Psoas muscle (tissue), 8 donors: ENCODE data around the gene DRC1. TPM values are rescaled to one million over a fixed set of nuclear protein-coding genes. Genes with fewer than 3 reads are reported as not detected.

Experiments used
- ATAC-seq, 4 donors: fragments of 200-7000 bp; cut with Tn5 transposase; one replicate each; pipeline ENCODE4 v1.9.1; 2020; ENCODE audit warnings: moderate library complexity in 3 of 4, mild to moderate bottlenecking in 2 of 4
- DNase-seq, 2 donors: peaks; one replicate each; pipeline ENCODE4 v3.0.0-alpha.2; 2020
- H3K27ac ChIP-seq: fragments of 200-600 bp; one replicate; pipeline ENCODE4 v1.8.0; 2022
- H3K27me3 ChIP-seq, 3 donors: fragments of 200-600 bp in 1 of 3; one replicate each; pipeline versions ENCODE4 v1.6.1 to v1.8.0; 2013 to 2022; ENCODE audit warnings: low read length in 2 of 3, mild to moderate bottlenecking in 2 of 3, moderate library complexity in 1 of 3; ENCODE audit not compliant: insufficient read depth in 3 of 3
- H3K36me3 ChIP-seq, 2 donors: fragments of 200-600 bp in 1 of 2; one replicate each; pipeline versions ENCODE4 v1.6.1 to v1.8.0; 2013 to 2022; ENCODE audit warnings: low read depth in 1 of 2, mild to moderate bottlenecking in 1 of 2, moderate library complexity in 1 of 2; ENCODE audit not compliant: insufficient read depth in 1 of 2
- H3K4me1 ChIP-seq: fragments of 200-600 bp; one replicate; pipeline ENCODE4 v1.8.0; 2022
- H3K4me3 ChIP-seq: fragments of 200-600 bp; one replicate; pipeline ENCODE4 v1.8.0; 2022; ENCODE audit warnings: mild to moderate bottlenecking
- H3K9me3 ChIP-seq: fragments of 200-600 bp; one replicate; pipeline ENCODE4 v1.8.0; 2022
- CTCF ChIP-seq: fragments of 200-600 bp; IDR thresholded peaks from one replicate; pipeline ENCODE4 v1.8.0; 2022; ENCODE audit warnings: antibody characterized with exemption
- WGBS, 3 donors: extraction: QIAGEN DNeasy Blood & Tissue Kit; methylation state at CpG; one replicate each; pipeline versions ENCODE4 v1.1.6 to v1.1.7; 2013; 5-methylcytosine and 5-hydroxymethylcytosine counted together
- intact Hi-C, 2 donors: fragments of 100-400 bp; cut with DNase I; formaldehyde crosslinking; loops; one replicate each; pipeline versions ENCODE4 v1.11.0 to v1.14.2; 2022
- polyA plus RNA-seq, 3 donors: library from polyadenylated mRNA; stranded (reverse); fragments of 200-250 nt; gene quantifications; one replicate each; pipeline ENCODE4 v1.2.3, GENCODE V29; 2013
- total RNA-seq, 4 donors: library from RNA; stranded (reverse); fragmentation: NEBNext Ultra II Directional in 2 of 4; extraction: Animal tissue kit (Norgen Biotek cat#: 25700) in 2 of 4; gene quantifications; one replicate each; pipeline versions ENCODE4 v1.2.1 to v1.2.4, GENCODE V29; 2021 to 2023
- donor health status: healthy with polysubstance abuse.
- donor health status: DM: no; HTN: no; CAD: no; lungs with moderate emphysema.
- donor health status: Bipolar disorder and iron deficiency.
- donor health status: healthy.
- donor health status: DM: yes; HTN: yes; CAD: no.
- donor health status: DM: no; HTN: no; CAD: no.
- donor health status: DM: no; HTN: no; CAD: no.
- donor health status: DM: yes; HTN: yes; CAD: no.

The DRC1 gene
- total and polyA plus RNA-seq, 7 donors = 0.04 to 0.15 (median 0.08) TPM; not detected in 3

GRCh38 chr2:26455037-26455669 is 53.4 kb downstream of the DRC1 start:
- no peak overlapping the region for H3K4me3 ChIP-seq
- 74 to 79% (median 77%) methylated on average over 11 of the region's 11 CpGs for WGBS, 3 donors

GRCh38 chr2:26455670-26456439 is 54.1 kb downstream of the DRC1 start:
- H3K4me1 ChIP-seq = no peaks in the 10 kb centered on the region
- DNase-seq = no peak
- intact Hi-C loops = no loop called here
- WGBS, 3 donors = 69 to 77% (median 74%) methylated on average over 17 to 18 of the region's 18 CpGs
- ATAC-seq = peak in 1 of 4 donors; percentile 21
- no peak overlapping the region for H3K4me3 ChIP-seq
- no peaks in the 10 kb centered on the region for H3K27me3 ChIP-seq
- H3K9me3 ChIP-seq = no peaks in the 10 kb centered on the region
- no peak overlapping the region for H3K27ac ChIP-seq
- H3K36me3 ChIP-seq = no peaks in the 10 kb centered on the region
- TF ChIP-seq CTCF = no peak

More at GRCh38 chr2:26455037-26455669, 53.4 kb downstream of the DRC1 start:
- DNase-seq = no peak
- intact Hi-C loops = no loop called here
- H3K36me3 ChIP-seq = no peaks in the 10 kb centered on the region
- H3K9me3 ChIP-seq = no peaks in the 10 kb centered on the region
- TF ChIP-seq CTCF = no peak
- H3K4me1 ChIP-seq = no peaks in the 10 kb centered on the region
- H3K27me3 ChIP-seq = no peaks in the 10 kb centered on the region
- ATAC-seq = no peak
- H3K27ac ChIP-seq = no peak overlapping the region

DNA sequence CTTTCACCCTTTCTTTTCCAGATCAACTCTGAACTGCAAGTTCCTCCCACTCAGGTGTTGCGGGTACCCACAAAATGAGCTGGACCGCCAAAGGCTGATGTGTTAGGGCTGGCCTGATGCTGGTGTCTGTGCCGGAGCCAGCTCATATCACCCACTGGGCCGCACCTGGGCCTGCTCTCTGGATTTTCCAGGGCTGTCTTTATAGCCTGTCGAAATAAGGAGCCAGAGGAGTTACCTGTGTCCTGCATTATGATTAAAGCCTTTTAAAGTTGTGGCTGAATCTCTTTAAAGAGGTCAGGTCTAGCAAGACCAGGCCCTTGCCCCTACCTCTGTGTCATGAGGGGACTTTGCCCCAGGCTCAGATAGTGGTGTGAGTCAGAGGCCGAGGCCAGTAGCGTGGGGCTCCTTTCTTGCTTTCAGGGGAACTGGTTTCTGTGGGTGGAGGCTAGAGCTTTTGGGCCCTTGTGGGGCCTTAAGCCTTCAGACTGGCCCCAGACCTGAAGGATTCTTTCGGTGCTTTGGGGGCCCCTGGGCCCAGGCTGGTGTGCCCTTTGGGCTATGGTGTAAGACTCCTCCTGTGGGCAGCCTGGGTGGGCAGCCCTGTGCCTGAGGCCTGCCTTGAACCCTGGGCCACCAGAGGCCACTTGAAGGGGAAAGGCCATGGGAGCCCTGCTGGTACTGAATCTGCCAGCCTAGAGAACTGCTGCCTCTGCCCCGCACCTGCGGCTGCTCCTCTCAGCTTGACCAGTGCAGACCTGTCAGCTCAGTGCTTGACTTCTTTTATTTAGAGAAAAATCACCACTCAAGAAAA is 54.9 kb downstream of the DRC1 start:
- intact Hi-C loops = no loop called here
- Histone ChIP-seq H3K4me3 (no peak overlapping the region), H3K9me3 (no peaks in the 10 kb centered on the region), H3K36me3 (no peaks in the 10 kb centered on the region), H3K27me3 (no peaks in the 10 kb centered on the region), H3K27ac (no peak overlapping the region), H3K4me1 (no peaks in the 10 kb centered on the region)
- DNase-seq = no peak
- TF ChIP-seq CTCF = no peak
- WGBS, 3 donors = 95 to 98% (median 96%) methylated on average over 10 of the region's 10 CpGs
- no peak for ATAC-seq

DNA sequence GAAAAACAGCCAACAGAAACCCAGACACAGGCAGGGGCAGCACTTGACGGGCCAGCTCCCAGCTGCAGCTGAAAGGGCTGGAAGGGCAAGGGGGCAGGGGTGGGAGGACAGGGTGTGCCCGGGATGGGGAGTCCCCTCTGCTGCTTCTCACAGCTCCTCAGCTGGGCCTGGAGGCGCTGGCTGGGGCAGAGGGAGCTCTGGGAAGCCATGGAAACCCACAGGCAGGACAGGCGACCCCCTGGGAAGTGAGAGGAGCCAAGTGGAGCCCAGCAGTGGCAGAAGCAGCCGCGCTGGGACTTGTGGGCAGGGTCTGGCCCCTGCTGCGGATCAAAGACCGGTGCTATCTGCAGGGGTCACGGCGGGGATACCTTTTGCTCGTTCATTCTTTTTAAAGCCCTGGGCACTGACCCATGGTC is 55.5 kb downstream of the DRC1 start:
- no peaks in the 10 kb centered on the region for H3K36me3 ChIP-seq
- DNase-seq = no peak
- H3K9me3 ChIP-seq = no peaks in the 10 kb centered on the region
- no peak overlapping the region for H3K4me3 ChIP-seq
- H3K4me1 ChIP-seq = peaks cover 4% of the 10 kb centered on the region
- no peak for TF ChIP-seq CTCF
- intact Hi-C loops = no loop called here
- H3K27ac ChIP-seq = no peak overlapping the region
- WGBS, 3 donors = 73 to 82% (median 80%) methylated on average over 11 of the region's 11 CpGs
- ATAC-seq = no peak
- no peaks in the 10 kb centered on the region for H3K27me3 ChIP-seq
